ENCODE data around the gene DDX27. TPM values are rescaled to one million over a fixed set of nuclear protein-coding genes. Genes with fewer than 3 reads are reported as not detected.

Gene DDX27
- total and polyA plus RNA-seq, 9 donors: 30.4 to 44.9 (median 36.8) TPM

DNA sequence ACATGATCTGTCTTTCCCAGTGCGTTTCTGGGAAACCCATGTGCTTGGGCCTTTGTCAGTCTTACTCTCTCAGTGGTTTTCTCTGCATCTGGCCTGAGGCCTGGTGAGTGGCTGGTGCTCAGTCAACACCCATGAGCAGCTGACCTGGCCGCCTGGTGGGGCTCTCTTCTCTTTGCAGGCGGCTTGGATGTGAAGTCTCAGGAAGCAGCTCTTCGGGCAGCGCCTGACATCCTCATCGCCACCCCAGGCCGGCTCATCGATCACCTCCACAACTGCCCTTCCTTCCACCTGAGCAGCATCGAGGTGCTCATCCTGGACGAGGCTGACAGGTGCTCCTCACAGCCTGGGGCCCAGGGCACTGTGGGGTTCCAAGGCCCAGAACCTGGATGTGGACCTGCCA, 10.8 kb downstream of the DDX27 start:
- H3K36me3 ChIP-seq: no peaks in the 10 kb centered on the region
- DNase-seq: no peak
- H3K4me3 ChIP-seq: no peak overlapping the region
- H3K27me3 ChIP-seq: no peaks in the 10 kb centered on the region
- intact Hi-C loops (cut with DNase I): no loop called here
- H3K4me1 ChIP-seq (ENCODE audit: insufficient read depth): no peaks in the 10 kb centered on the region
- no peaks in the 10 kb centered on the region for H3K9me3 ChIP-seq
- TF ChIP-seq POLR2A (IDR thresholded peaks at IDR 0.05) (no peak), EP300 (IDR thresholded peaks at IDR 0.05) (no peak)
- TF ChIP-seq, protein P1, sequence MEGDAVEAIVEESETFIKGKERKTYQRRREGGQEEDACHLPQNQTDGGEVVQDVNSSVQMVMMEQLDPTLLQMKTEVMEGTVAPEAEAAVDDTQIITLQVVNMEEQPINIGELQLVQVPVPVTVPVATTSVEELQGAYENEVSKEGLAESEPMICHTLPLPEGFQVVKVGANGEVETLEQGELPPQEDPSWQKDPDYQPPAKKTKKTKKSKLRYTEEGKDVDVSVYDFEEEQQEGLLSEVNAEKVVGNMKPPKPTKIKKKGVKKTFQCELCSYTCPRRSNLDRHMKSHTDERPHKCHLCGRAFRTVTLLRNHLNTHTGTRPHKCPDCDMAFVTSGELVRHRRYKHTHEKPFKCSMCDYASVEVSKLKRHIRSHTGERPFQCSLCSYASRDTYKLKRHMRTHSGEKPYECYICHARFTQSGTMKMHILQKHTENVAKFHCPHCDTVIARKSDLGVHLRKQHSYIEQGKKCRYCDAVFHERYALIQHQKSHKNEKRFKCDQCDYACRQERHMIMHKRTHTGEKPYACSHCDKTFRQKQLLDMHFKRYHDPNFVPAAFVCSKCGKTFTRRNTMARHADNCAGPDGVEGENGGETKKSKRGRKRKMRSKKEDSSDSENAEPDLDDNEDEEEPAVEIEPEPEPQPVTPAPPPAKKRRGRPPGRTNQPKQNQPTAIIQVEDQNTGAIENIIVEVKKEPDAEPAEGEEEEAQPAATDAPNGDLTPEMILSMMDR (IDR thresholded peaks at IDR 0.05): no peak
- no peak overlapping the region for H3K27ac ChIP-seq
- 91 to 92% (median 92%) methylated on average over 10 of the region's 10 CpGs for WGBS, 3 donors

DNA sequence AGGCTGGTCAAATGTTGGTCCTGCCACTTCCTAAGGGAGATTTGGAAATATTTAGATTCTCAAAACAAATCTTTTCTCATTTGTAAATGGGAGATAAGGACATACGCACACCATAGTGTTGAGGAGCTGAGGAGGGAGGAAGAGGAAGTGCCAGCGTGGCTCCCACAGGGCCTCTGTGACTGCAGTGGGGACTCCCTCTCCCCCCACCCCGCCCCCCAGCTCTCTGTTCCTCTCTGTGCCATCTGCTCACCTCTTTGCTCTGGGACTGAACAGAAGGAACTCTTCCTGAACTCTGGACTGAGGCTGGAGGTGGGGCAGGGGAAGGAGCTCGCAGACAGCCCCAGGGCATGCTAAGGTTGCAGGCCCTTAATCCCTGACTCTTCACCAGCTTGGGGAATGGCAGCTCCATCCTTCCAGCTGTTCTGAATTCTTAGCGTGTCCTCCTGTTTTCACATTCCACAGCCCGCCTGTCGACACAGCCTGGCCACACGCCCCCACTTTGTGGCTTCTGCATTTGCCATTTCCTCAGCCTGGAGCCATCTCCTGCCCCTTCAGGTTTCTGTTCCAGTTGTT, 11.4 kb downstream of the DDX27 start:
- Histone ChIP-seq H3K4me1 (ENCODE audit: insufficient read depth) (no peaks in the 10 kb centered on the region), H3K27me3 (no peaks in the 10 kb centered on the region), H3K9me3 (no peaks in the 10 kb centered on the region), H3K27ac (no peak overlapping the region), H3K36me3 (no peaks in the 10 kb centered on the region), H3K4me3 (no peak overlapping the region)
- WGBS, 3 donors: 53 to 67% (median 57%) methylated on average over 8 of the region's 8 CpGs
- DNase-seq: no peak
- no peak for TF ChIP-seq EP300 (IDR thresholded peaks at IDR 0.05)
- intact Hi-C loops (cut with DNase I): no loop called here

DNA sequence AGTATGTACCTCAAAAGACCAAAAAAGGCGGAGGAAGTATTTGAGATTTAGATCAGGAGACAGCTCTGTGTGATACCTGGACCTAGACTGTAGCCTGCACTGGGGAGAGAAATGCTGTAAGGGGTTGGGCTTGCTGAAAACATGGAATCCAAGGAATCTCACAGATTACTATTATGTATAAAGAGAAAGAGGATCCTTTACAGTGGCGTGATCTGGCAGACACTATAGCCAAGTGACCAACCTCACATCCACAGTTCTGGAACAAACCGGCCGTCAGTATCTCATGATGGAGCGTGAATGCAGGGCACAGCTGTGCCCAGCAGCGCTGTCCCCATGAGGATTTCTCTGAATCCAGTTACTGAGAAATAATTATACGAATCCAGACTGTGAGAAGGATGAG, 12.3 kb downstream of the DDX27 start:
- Histone ChIP-seq H3K27me3 (no peaks in the 10 kb centered on the region), H3K4me3 (no peak overlapping the region), H3K9me3 (no peaks in the 10 kb centered on the region), H3K27ac (no peak overlapping the region), H3K4me1 (ENCODE audit: insufficient read depth) (no peaks in the 10 kb centered on the region), H3K36me3 (no peaks in the 10 kb centered on the region)
- DNase-seq: no peak
- 68 to 99% (median 97%) methylated on average over 7 of the region's 7 CpGs for WGBS, 3 donors
- TF ChIP-seq POLR2A (IDR thresholded peaks at IDR 0.05): no peak
- TF ChIP-seq, protein P1 (IDR thresholded peaks at IDR 0.05): no peak
- TF ChIP-seq EP300 (IDR thresholded peaks at IDR 0.05): no peak
- intact Hi-C loops (cut with DNase I): no loop called here

DNA sequence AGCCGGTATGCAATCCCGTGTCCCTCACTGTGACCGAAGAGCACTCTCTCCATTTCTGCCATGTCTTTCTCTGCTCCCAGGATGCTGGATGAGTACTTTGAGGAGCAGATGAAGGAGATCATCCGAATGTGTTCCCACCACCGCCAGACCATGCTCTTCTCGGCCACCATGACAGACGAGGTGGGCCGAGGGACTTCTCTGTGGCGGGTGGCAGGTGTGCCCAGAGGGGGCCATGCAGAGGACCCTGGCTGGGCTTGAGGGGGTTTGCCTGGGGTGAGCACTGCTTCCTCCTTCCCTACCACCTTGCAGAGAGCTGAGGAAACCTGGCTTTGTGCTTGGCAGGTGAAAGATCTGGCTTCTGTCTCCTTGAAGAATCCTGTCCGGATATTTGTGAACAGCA, 14.0 kb downstream of the DDX27 start:
- no peak for DNase-seq
- Histone ChIP-seq H3K36me3 (no peaks in the 10 kb centered on the region), H3K27ac (no peak overlapping the region), H3K4me3 (no peak overlapping the region), H3K4me1 (ENCODE audit: insufficient read depth) (no peaks in the 10 kb centered on the region), H3K9me3 (no peaks in the 10 kb centered on the region), H3K27me3 (no peaks in the 10 kb centered on the region)
- TF ChIP-seq, protein P1 (IDR thresholded peaks at IDR 0.05): no peak
- TF ChIP-seq EP300 (IDR thresholded peaks at IDR 0.05): no peak
- no peak for TF ChIP-seq POLR2A (IDR thresholded peaks at IDR 0.05)
- WGBS, 3 donors: 91% methylated on average over 10 of the region's 10 CpGs
- intact Hi-C loops (cut with DNase I): no loop called here

DNA sequence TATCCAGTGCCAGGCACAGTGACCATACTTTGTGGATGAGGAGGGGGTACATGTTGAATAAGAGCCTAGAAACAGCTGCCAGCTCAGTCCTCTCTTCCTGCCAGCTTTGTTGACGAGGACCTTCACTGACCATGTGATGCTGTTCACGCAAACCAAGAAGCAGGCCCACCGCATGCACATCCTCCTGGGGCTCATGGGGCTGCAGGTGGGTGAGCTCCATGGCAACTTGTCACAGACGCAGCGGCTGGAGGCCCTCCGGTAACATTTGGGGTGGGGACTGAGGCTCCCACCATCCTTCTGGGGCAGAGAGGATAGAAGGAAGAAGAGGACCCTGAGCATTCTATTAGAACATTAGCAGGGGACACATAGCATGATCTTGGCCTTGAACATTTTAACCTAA, 15.6 kb downstream of the DDX27 start:
- Histone ChIP-seq H3K4me1 (ENCODE audit: insufficient read depth) (no peaks in the 10 kb centered on the region), H3K9me3 (no peaks in the 10 kb centered on the region), H3K36me3 (no peaks in the 10 kb centered on the region), H3K4me3 (no peak overlapping the region), H3K27ac (no peak overlapping the region), H3K27me3 (no peaks in the 10 kb centered on the region)
- no peak for DNase-seq
- 90 to 94% (median 90%) methylated on average over 6 of the region's 6 CpGs for WGBS, 3 donors
- intact Hi-C loops (cut with DNase I): no loop called here
- TF ChIP-seq, protein P1 (IDR thresholded peaks at IDR 0.05): no peak
- TF ChIP-seq EP300 (IDR thresholded peaks at IDR 0.05): no peak
- no peak for TF ChIP-seq POLR2A (IDR thresholded peaks at IDR 0.05)

Data from ovary (tissue), 9 donors.